ENCODE results near the gene SLC24A4.

Gene SLC24A4

GRCh38 chr14:92411135-92411534 is 88.2 kb downstream of the SLC24A4 start:
- TF ChIP-seq, protein P1, sequence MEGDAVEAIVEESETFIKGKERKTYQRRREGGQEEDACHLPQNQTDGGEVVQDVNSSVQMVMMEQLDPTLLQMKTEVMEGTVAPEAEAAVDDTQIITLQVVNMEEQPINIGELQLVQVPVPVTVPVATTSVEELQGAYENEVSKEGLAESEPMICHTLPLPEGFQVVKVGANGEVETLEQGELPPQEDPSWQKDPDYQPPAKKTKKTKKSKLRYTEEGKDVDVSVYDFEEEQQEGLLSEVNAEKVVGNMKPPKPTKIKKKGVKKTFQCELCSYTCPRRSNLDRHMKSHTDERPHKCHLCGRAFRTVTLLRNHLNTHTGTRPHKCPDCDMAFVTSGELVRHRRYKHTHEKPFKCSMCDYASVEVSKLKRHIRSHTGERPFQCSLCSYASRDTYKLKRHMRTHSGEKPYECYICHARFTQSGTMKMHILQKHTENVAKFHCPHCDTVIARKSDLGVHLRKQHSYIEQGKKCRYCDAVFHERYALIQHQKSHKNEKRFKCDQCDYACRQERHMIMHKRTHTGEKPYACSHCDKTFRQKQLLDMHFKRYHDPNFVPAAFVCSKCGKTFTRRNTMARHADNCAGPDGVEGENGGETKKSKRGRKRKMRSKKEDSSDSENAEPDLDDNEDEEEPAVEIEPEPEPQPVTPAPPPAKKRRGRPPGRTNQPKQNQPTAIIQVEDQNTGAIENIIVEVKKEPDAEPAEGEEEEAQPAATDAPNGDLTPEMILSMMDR (IDR thresholded peaks at IDR 0.05; ENCODE audit: borderline replicate concordance, control extremely low read depth, extremely low read depth, insufficient read depth, missing control alignments), result no peak
- in situ Hi-C loops (cut with MboI; ENCODE audit: low sequenced_read_pairs, unreplicated experiment), result no loop called here
- no peak for DNase-seq (ENCODE audit: low spot score)

GRCh38 chr14:92411941-92412340 is 89.0 kb downstream of the SLC24A4 start:
- no peak for DNase-seq (ENCODE audit: low spot score)
- TF ChIP-seq, protein P1 (IDR thresholded peaks at IDR 0.05; ENCODE audit: borderline replicate concordance, control extremely low read depth, extremely low read depth, insufficient read depth, missing control alignments), result no peak
- in situ Hi-C loops (cut with MboI; ENCODE audit: low sequenced_read_pairs, unreplicated experiment), result no loop called here

- in situ Hi-C loops (cut with MboI; ENCODE audit: low sequenced_read_pairs, unreplicated experiment), result no loop called here
- DNase-seq (ENCODE audit: low spot score), result no peak
- TF ChIP-seq, protein P1 (IDR thresholded peaks at IDR 0.05; ENCODE audit: borderline replicate concordance, control extremely low read depth, extremely low read depth, insufficient read depth, missing control alignments), result no peak
Measured at GRCh38 chr14:92412912-92413311, 89.9 kb downstream of the SLC24A4 start.

DNA sequence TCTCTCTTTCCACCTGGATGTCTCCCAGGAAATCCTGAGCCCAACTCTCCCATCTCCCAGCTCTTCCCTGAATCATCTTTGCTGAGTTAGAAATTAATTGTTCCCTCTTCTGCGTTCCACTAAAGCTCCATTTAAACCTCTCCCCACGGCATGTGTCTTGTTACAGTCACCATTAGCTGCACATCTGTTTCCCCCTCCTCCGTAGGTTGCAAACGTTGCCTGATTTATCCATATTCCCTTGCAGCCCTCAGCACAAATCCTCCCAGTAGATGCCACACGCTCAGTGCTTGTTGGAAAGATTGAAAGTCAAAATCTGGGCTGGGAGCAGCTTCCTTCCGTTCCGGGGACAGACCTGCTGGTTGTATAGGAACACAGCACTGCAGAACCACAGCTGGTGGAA is 90.4 kb downstream of the SLC24A4 start:
- TF ChIP-seq, protein P1 (IDR thresholded peaks at IDR 0.05; ENCODE audit: borderline replicate concordance, control extremely low read depth, extremely low read depth, insufficient read depth, missing control alignments), result no peak
- DNase-seq (ENCODE audit: low spot score), result no peak
- in situ Hi-C loops (cut with MboI; ENCODE audit: low sequenced_read_pairs, unreplicated experiment), result no loop called here

- TF ChIP-seq, protein P1 (IDR thresholded peaks at IDR 0.05; ENCODE audit: borderline replicate concordance, control extremely low read depth, extremely low read depth, insufficient read depth, missing control alignments), result no peak
- in situ Hi-C loops (cut with MboI; ENCODE audit: low sequenced_read_pairs, unreplicated experiment), result no loop called here
- no peak for DNase-seq (ENCODE audit: low spot score)
Measured at GRCh38 chr14:92414690-92415445, 91.9 kb downstream of the SLC24A4 start.

GRCh38 chr14:92415969-92416368 is 93.0 kb downstream of the SLC24A4 start:
- TF ChIP-seq, protein P1 (IDR thresholded peaks at IDR 0.05; ENCODE audit: borderline replicate concordance, control extremely low read depth, extremely low read depth, insufficient read depth, missing control alignments), result no peak
- in situ Hi-C loops (cut with MboI; ENCODE audit: low sequenced_read_pairs, unreplicated experiment), result no loop called here
- DNase-seq (ENCODE audit: low spot score), result no peak

Measured in GM13976 (cell line).